IMR-90 (cell line): ENCODE results near the gene ECE2. TPM values are rescaled to one million over a fixed set of nuclear protein-coding genes. Genes with fewer than 3 reads are reported as not detected.

Experiments
- ATAC-seq: fragments of 200-7000 bp; cut with Tn5 transposase; 2 replicates; pipeline ENCODE4 v1.9.1; 2020; ENCODE audit warnings: low read depth, mild to moderate bottlenecking, moderate library complexity
- BruUV-seq: library from RNA; stranded (reverse); fragments of 400-500 nt; replicated peaks from 2 replicates; lab custom pipeline; 2021; lab: Mats Ljungman, UMichigan
- CTCF ChIA-PET: fragments of 300-600 bp; formaldehyde crosslinking; extraction: SDS; loops from one replicate; lab custom pipeline; 2021; ENCODE audit warnings: antibody characterized with exemption; lab: Yijun Ruan, JAX
- POLR2A ChIA-PET: fragments of 300-600 bp; sonication (Branson Sonifier 250); formaldehyde crosslinking; loops from one replicate; lab custom pipeline; 2022; ENCODE audit warnings: antibody characterized with exemption; ENCODE audit not compliant: unreplicated experiment; lab: Charles Lee
- DNase-seq: peaks from one replicate; pipeline ENCODE4 v3.0.0; 2013
- H2AFZ ChIP-seq: replicated peaks from 2 replicates; pipeline ENCODE3; 2013; ENCODE audit warnings: low read length, mild to moderate bottlenecking; ENCODE audit not compliant: poor library complexity
- H2AK5ac ChIP-seq: 2 replicates; pipeline ENCODE4 v1.6.1; 2013; ENCODE audit warnings: low read depth, low read length, inconsistent platforms
- H2AK9ac ChIP-seq: replicated peaks from 2 replicates; pipeline ENCODE3; 2013; ENCODE audit warnings: mild to moderate bottlenecking, low read depth, low read length, moderate library complexity; ENCODE audit not compliant: poor library complexity
- H2BK120ac ChIP-seq: 2 replicates; pipeline ENCODE4 v1.6.1; 2013; ENCODE audit warnings: low read depth, low read length, inconsistent platforms
- H2BK15ac ChIP-seq: 3 replicates; pipeline ENCODE4 v1.6.1; 2013; ENCODE audit warnings: low read depth, low read length, inconsistent platforms
- H2BK20ac ChIP-seq: 2 replicates; pipeline ENCODE4 v1.6.1; 2013; ENCODE audit warnings: low read depth, mild to moderate bottlenecking, inconsistent platforms, low read length, moderate library complexity
- H2BK5ac ChIP-seq: 2 replicates; pipeline ENCODE4 v1.6.1; 2013; ENCODE audit warnings: mild to moderate bottlenecking, low read depth, low read length, inconsistent platforms; ENCODE audit not compliant: poor library complexity, severe bottlenecking
- H3K14ac ChIP-seq: replicated peaks from 2 replicates; pipeline ENCODE4 v1.6.1; 2013; ENCODE audit warnings: low read depth, low read length, inconsistent platforms
- H3K18ac ChIP-seq: 2 replicates; pipeline ENCODE4 v1.6.1; 2013; ENCODE audit warnings: low read depth, low read length, control low read depth
- H3K23ac ChIP-seq: 2 replicates; pipeline ENCODE4 v1.6.1; 2013; ENCODE audit warnings: low read depth, low read length, inconsistent platforms
- H3K27ac ChIP-seq: 2 replicates; pipeline ENCODE4 v1.5.1; 2013; ENCODE audit warnings: mild to moderate bottlenecking, control low read depth, low read length; ENCODE audit not compliant: insufficient read depth
- H3K27me3 ChIP-seq: 2 replicates; pipeline ENCODE4 v1.6.1; 2013; ENCODE audit warnings: low read length; ENCODE audit not compliant: control insufficient read depth, insufficient read depth
- H3K36me3 ChIP-seq: 2 replicates; pipeline ENCODE4 v1.6.1; 2013; ENCODE audit warnings: low read length, mixed read lengths; ENCODE audit not compliant: control insufficient read depth, insufficient read depth
- H3K4ac ChIP-seq: 2 replicates; pipeline ENCODE4 v1.6.1; 2013; ENCODE audit warnings: low read depth, low read length, inconsistent platforms
- H3K4me1 ChIP-seq: 2 replicates; pipeline ENCODE4 v1.6.1; 2013; ENCODE audit warnings: low read length, mixed read lengths; ENCODE audit not compliant: control insufficient read depth, insufficient read depth
- H3K4me2 ChIP-seq: 2 replicates; pipeline ENCODE4 v1.6.1; 2013; ENCODE audit warnings: low read depth, mild to moderate bottlenecking, control low read depth, low read length, moderate library complexity
- H3K4me3 ChIP-seq: 2 replicates; pipeline ENCODE4 v1.5.1; 2013; ENCODE audit warnings: low read depth, mild to moderate bottlenecking, control low read depth, low read length, moderate library complexity; ENCODE audit not compliant: insufficient read depth
- H3K56ac ChIP-seq: 2 replicates; pipeline ENCODE4 v1.6.1; 2013; ENCODE audit warnings: low read length, inconsistent platforms; ENCODE audit not compliant: insufficient read depth; ENCODE audit errors: extremely low read depth
- H3K79me1 ChIP-seq, 2 experiments: 2 replicates each; pipeline ENCODE4 v1.6.1; 2013; ENCODE audit warnings: low read length in 2 of 2, inconsistent platforms in 1 of 2, low read depth in 1 of 2
- H3K9ac ChIP-seq: 2 replicates; pipeline ENCODE4 v1.6.1; 2013; ENCODE audit warnings: low read depth, low read length, control low read depth
- H3K9me1 ChIP-seq: 2 replicates; pipeline ENCODE4 v1.6.1; 2013; ENCODE audit warnings: low read length, inconsistent platforms; ENCODE audit not compliant: insufficient read depth
- H3K9me3 ChIP-seq: 2 replicates; pipeline ENCODE4 v1.6.1; 2013; ENCODE audit warnings: low read length; ENCODE audit not compliant: control insufficient read depth, insufficient read depth
- H4K20me1 ChIP-seq: 2 replicates; pipeline ENCODE4 v1.6.1; 2013; ENCODE audit warnings: low read length, inconsistent platforms; ENCODE audit not compliant: insufficient read depth
- H4K5ac ChIP-seq: 2 replicates; pipeline ENCODE4 v1.6.1; 2013; ENCODE audit warnings: mild to moderate bottlenecking, low read depth, low read length, control low read depth
- H4K8ac ChIP-seq, 2 experiments: 2 replicates each; pipeline ENCODE4 v1.6.1; 2013; ENCODE audit warnings: low read depth in 2 of 2, low read length in 2 of 2, control low read depth in 1 of 2, inconsistent platforms in 1 of 2
- H4K91ac ChIP-seq: 2 replicates; pipeline ENCODE4 v1.6.1; 2013; ENCODE audit warnings: low read depth, low read length, inconsistent platforms; ENCODE audit not compliant: insufficient read depth
- BHLHE40 ChIP-seq: fragments of 150-350 bp; IDR thresholded peaks from 2 replicates; pipeline ENCODE4 v1.6.1; 2016; ENCODE audit warnings: mild to moderate bottlenecking, low read depth, low read length
- CEBPB ChIP-seq: IDR thresholded peaks from 2 replicates; pipeline ENCODE4 v1.6.1; 2012; ENCODE audit warnings: low read depth, low read length, improper control_type of control experiment
- CHD1 ChIP-seq: IDR thresholded peaks from 2 replicates; pipeline ENCODE4 v1.6.1; 2012; ENCODE audit warnings: low read depth, low read length, improper control_type of control experiment
- CTCF ChIP-seq: conservative IDR thresholded peaks from 2 replicates; pipeline ENCODE4 v1.5.1; 2012; ENCODE audit warnings: mild to moderate bottlenecking, low read depth, low read length, improper control_type of control experiment
- ELK1 ChIP-seq: fragments of 150-350 bp; IDR thresholded peaks from 2 replicates; pipeline ENCODE4 v1.6.1; 2016; ENCODE audit warnings: low read depth, mild to moderate bottlenecking, low read length, moderate library complexity, borderline replicate concordance
- FOS ChIP-seq: fragments of 150-350 bp; IDR thresholded peaks from 2 replicates; pipeline ENCODE4 v1.6.1; 2016; ENCODE audit warnings: low read depth, low read length
- MAFK ChIP-seq: IDR thresholded peaks from 2 replicates; pipeline ENCODE4 v1.6.1; 2012; ENCODE audit warnings: low read depth, low read length, improper control_type of control experiment
- MAZ ChIP-seq: IDR thresholded peaks from 2 replicates; pipeline ENCODE4 v1.6.1; 2012; ENCODE audit warnings: low read depth, mild to moderate bottlenecking, low read length, improper control_type of control experiment, moderate library complexity, borderline replicate concordance
- MXI1 ChIP-seq: IDR thresholded peaks from 2 replicates; pipeline ENCODE4 v1.6.1; 2012; ENCODE audit warnings: low read depth, mild to moderate bottlenecking, low read length, moderate library complexity, borderline replicate concordance
- NFE2L2 ChIP-seq: fragments of 150-350 bp; IDR thresholded peaks from 2 replicates; pipeline ENCODE4 v1.6.1; 2016; ENCODE audit warnings: low read depth, mild to moderate bottlenecking, low read length
- POLR2A ChIP-seq: IDR thresholded peaks from 2 replicates; pipeline ENCODE4 v1.6.1; 2012; ENCODE audit warnings: mild to moderate bottlenecking, low read depth, low read length
- RAD21 ChIP-seq: IDR thresholded peaks from 2 replicates; pipeline ENCODE4 v1.6.1; 2012; ENCODE audit warnings: low read length, improper control_type of control experiment
- RCOR1 ChIP-seq: IDR thresholded peaks from 2 replicates; pipeline ENCODE4 v1.6.1; 2012; ENCODE audit warnings: mild to moderate bottlenecking, low read length, improper control_type of control experiment; ENCODE audit not compliant: insufficient replicate concordance
- RFX5 ChIP-seq: IDR thresholded peaks from 2 replicates; pipeline ENCODE4 v1.8.0; 2012; ENCODE audit warnings: low read depth, mild to moderate bottlenecking, low read length, moderate library complexity
- SMC3 ChIP-seq: fragments of 150-350 bp; IDR thresholded peaks from 2 replicates; pipeline ENCODE4 v1.6.1; 2016; ENCODE audit warnings: low read depth, mild to moderate bottlenecking, antibody characterized with exemption, low read length, moderate library complexity
- USF2 ChIP-seq: fragments of 150-350 bp; IDR thresholded peaks from 2 replicates; pipeline ENCODE4 v1.6.1; 2017; ENCODE audit warnings: mild to moderate bottlenecking, antibody characterized with exemption, low read length, low read depth
- WGBS, 2 experiments: methylation state at CpG; one replicate each; pipeline versions ENCODE4 v1.1.5 to v1.1.7; 2013; ENCODE audit warnings: missing lambda C conversion rate in 2 of 2; ENCODE audit not compliant: insufficient read length in 1 of 2; ENCODE audit errors: extremely low coverage in 2 of 2; 5-methylcytosine and 5-hydroxymethylcytosine counted together
- dilution Hi-C: fragments of 300-500 bp; cut with HindIII; formaldehyde crosslinking; loops from one replicate; pipeline ENCODE4 v1.14.3; 2018; ENCODE audit warnings: low sequenced_read_pairs; ENCODE audit not compliant: unreplicated experiment
- in situ Hi-C: fragments of 300-500 bp; cut with MboI; formaldehyde crosslinking; loops from 3 replicates; pipeline ENCODE4 v1.14.3; 2019; ENCODE audit warnings: low sequenced_read_pairs, inconsistent platforms, mixed read lengths
- intact Hi-C: fragments of 100-400 bp; cut with micrococcal nuclease; formaldehyde crosslinking; loops from 2 replicates; pipeline ENCODE4 v1.10.0; 2022
- polyA plus RNA-seq, 3 experiments: library from polyadenylated mRNA; depleted of rRNA; stranded (reverse); fragments of >200 nt; gene quantifications; 2 replicates each; pipeline ENCODE4 v1.2.3, GENCODE V29; 2012; ENCODE audit warnings: low replicate concordance in 1 of 3
- total RNA-seq: library from RNA; depleted of rRNA; stranded (reverse); fragments of >200 nt; gene quantifications from 2 replicates; pipeline ENCODE4 v1.2.3, GENCODE V29; 2012

Gene ECE2
- total and polyA plus RNA-seq, 2 of the 4 experiments (the other 2 are of a cell fraction) = not detected

- peaks cover 25% of the 10 kb centered on the region for H3K4me1 ChIP-seq
- in situ Hi-C loops = no loop called here
- H4K8ac ChIP-seq = no peak overlapping the region
- no peak overlapping the region for H2BK5ac ChIP-seq
- no peak overlapping the region for H3K4ac ChIP-seq
- H2AFZ ChIP-seq = no peak overlapping the region
- no peak overlapping the region; the same call in 1 of the 2 replicates for H3K14ac ChIP-seq
- ATAC-seq (no peak), DNase-seq (no peak)
- no peak overlapping the region for H4K91ac ChIP-seq
- intact Hi-C loops = no loop called here
- 60% methylated on average over 1 of the region's 5 CpGs; no CpG with 5 or more reads in 1 of the 2 experiments for WGBS, 2 experiments
- dilution Hi-C loops = no loop called here
- CTCF ChIA-PET = no interaction called here
- no peak overlapping the region for H4K5ac ChIP-seq
- peak overlapping the region; percentile 23 for H2AK9ac ChIP-seq
- H4K20me1 ChIP-seq = peaks cover 72% of the 10 kb centered on the region
- peak overlapping the region; percentile 9; the same call in 1 of the 2 replicates for H2AK5ac ChIP-seq
- no peak overlapping the region for H2BK120ac ChIP-seq
- no peaks in the 10 kb centered on the region for H3K27me3 ChIP-seq
- H3K9me1 ChIP-seq = peaks cover 27% of the 10 kb centered on the region
- no peak overlapping the region for H2BK15ac ChIP-seq
- peak overlapping the region; percentile 44; the same call in 1 of the 2 replicates for H3K23ac ChIP-seq
- POLR2A ChIA-PET = no interaction called here
- H3K18ac ChIP-seq = no peak overlapping the region
- no peak overlapping the region for H3K56ac ChIP-seq
- peaks cover 40% of the 10 kb centered on the region for H3K36me3 ChIP-seq
- no peak overlapping the region for H3K9ac ChIP-seq
- no peaks in the 10 kb centered on the region for H3K9me3 ChIP-seq
- H3K4me3 ChIP-seq = peak overlapping the region; percentile 91; the same call in 1 of the 2 replicates
- no peak overlapping the region for H3K27ac ChIP-seq
- peaks cover 16 to 51% of the 10 kb centered on the region in 2 experiments for H3K79me1 ChIP-seq
- TF ChIP-seq RAD21 = no peak
- TF ChIP-seq FOS = no peak
- TF ChIP-seq MXI1 = no peak
- TF ChIP-seq SMC3 = no peak
- TF ChIP-seq MAZ = no peak
- TF ChIP-seq RFX5 = no peak
- TF ChIP-seq USF2 = no peak
- TF ChIP-seq ELK1 = no peak
- TF ChIP-seq MAFK = no peak
- no peak for TF ChIP-seq POLR2A
- no peak for TF ChIP-seq CHD1
- TF ChIP-seq BHLHE40 = no peak
- no peak for TF ChIP-seq RCOR1
- no peak for TF ChIP-seq NFE2L2
- no peak for TF ChIP-seq CTCF
- no peak for TF ChIP-seq CEBPB
- peak overlapping the region; percentile 95 for H3K4me2 ChIP-seq
- H2BK20ac ChIP-seq = no peak overlapping the region
- BruUV-seq = no TSS peak
Observed at GRCh38 chr3:184317201-184317600, 41.4 kb downstream of the ECE2 start.
